SW480 (cell line): Measurements from ENCODE around the gene ETS2.

Experiments
- DNase-seq: peaks from one replicate; pipeline ENCODE4 v3.0.0-alpha.2; 2016; ENCODE audit warnings: low spot score

The ETS2 gene

GRCh38 chr21:38805328-38806152 lies at the start of gene ETS2:
ETS2 (plus strand) TSS chr21:38805929; CDS start chr21:38810035, 4,106 bp downstream.
- DNase-seq, result peak; percentile 89

- DNase-seq, result no peak
Measured at GRCh38 chr21:38756746-38757145, 49.0 kb upstream of the ETS2 start.

- DNase-seq, result no peak
Measured at GRCh38 chr21:38758501-38759214, 47.1 kb upstream of the ETS2 start.

GRCh38 chr21:38759413-38759812 lies 46.3 kb upstream of the ETS2 start:
- DNase-seq, result no peak

- DNase-seq, result no peak
Measured at GRCh38 chr21:38760017-38760761, 45.5 kb upstream of the ETS2 start.

- no peak for DNase-seq
Measured at GRCh38 chr21:38760762-38761155, 45.0 kb upstream of the ETS2 start.

- DNase-seq, result no peak
Measured at GRCh38 chr21:38761531-38761930, 44.2 kb upstream of the ETS2 start.

GRCh38 chr21:38765056-38765455 lies 40.7 kb upstream of the ETS2 start:
- no peak for DNase-seq

- no peak for DNase-seq
Measured at GRCh38 chr21:38766987-38767722, 38.6 kb upstream of the ETS2 start.

- DNase-seq, result no peak
Measured at GRCh38 chr21:38768471-38769063, 37.2 kb upstream of the ETS2 start.

GRCh38 chr21:38769191-38769780 lies 36.4 kb upstream of the ETS2 start:
- peak; percentile 84 for DNase-seq

GRCh38 chr21:38770660-38771059 lies 35.1 kb upstream of the ETS2 start:
- DNase-seq, result peak; percentile 34

GRCh38 chr21:38771536-38771935 lies 34.2 kb upstream of the ETS2 start:
- DNase-seq, result no peak

- DNase-seq, result no peak
Measured at GRCh38 chr21:38772646-38773045, 33.1 kb upstream of the ETS2 start.

- peak; percentile 73 for DNase-seq
Measured at GRCh38 chr21:38773099-38774061, 32.3 kb upstream of the ETS2 start.

- DNase-seq, result no peak
Measured at GRCh38 chr21:38774152-38774551, 31.6 kb upstream of the ETS2 start.

- no peak for DNase-seq
Measured at GRCh38 chr21:38774586-38775285, 31.0 kb upstream of the ETS2 start.

- DNase-seq, result no peak
Measured at GRCh38 chr21:38775733-38776132, 30.0 kb upstream of the ETS2 start.

GRCh38 chr21:38777015-38777414 lies 28.7 kb upstream of the ETS2 start:
- no peak for DNase-seq
